Activated naive CD8-positive, alpha-beta T cell treated with anti-CD3 and anti-CD28 coated beads, Interleukin-2, amount 10 ng/mL, durations not matched to agents 7 days and 5 days (primary cell): Measurements from ENCODE around the gene PLEKHA7. TPM values are rescaled to one million over a fixed set of nuclear protein-coding genes. Genes with fewer than 3 reads are reported as not detected.

Source experiments
- ATAC-seq: fragments of 150-1000 bp; cut with Tn5 transposase; one replicate; pipeline ENCODE4 v1.10.0; 2021; ENCODE audit warnings: low read depth, moderate library complexity
- POLR2A ChIA-PET: fragments of 350-600 bp; sonication (Branson Sonifier 250); formaldehyde crosslinking; loops from one replicate; lab custom pipeline; 2021; ENCODE audit warnings: antibody characterized with exemption; lab: Charles Lee
- DNase-seq: peaks from one replicate; pipeline ENCODE4 v3.0.0; 2021
- H3K27ac Mint-ChIP-seq: one replicate; pipeline ENCODE4 v1.8.0; 2022; ENCODE audit warnings: mild to moderate bottlenecking, mixed read lengths
- H3K27me3 Mint-ChIP-seq: one replicate; pipeline ENCODE4 v1.8.0; 2022; ENCODE audit warnings: mild to moderate bottlenecking, moderate library complexity, mixed read lengths
- H3K36me3 Mint-ChIP-seq: one replicate; pipeline ENCODE4 v1.8.0; 2021; ENCODE audit warnings: mild to moderate bottlenecking, mixed read lengths
- H3K4me1 Mint-ChIP-seq: one replicate; pipeline ENCODE4 v1.8.0; 2021; ENCODE audit warnings: mixed read lengths
- H3K4me3 Mint-ChIP-seq: one replicate; pipeline ENCODE4 v1.8.0; 2022; ENCODE audit warnings: mild to moderate bottlenecking, moderate library complexity, mixed read lengths
- H3K9me3 Mint-ChIP-seq: one replicate; pipeline ENCODE4 v1.8.0; 2021; ENCODE audit warnings: mixed read lengths
- total RNA-seq, 2 experiments: library from RNA; stranded (reverse); gene quantifications; one replicate each; pipeline ENCODE4 v1.2.3, GENCODE V29; 2021

Gene PLEKHA7
- total RNA-seq, 2 experiments from 2014 or later, result 1.2 to 2.0 TPM

DNA sequence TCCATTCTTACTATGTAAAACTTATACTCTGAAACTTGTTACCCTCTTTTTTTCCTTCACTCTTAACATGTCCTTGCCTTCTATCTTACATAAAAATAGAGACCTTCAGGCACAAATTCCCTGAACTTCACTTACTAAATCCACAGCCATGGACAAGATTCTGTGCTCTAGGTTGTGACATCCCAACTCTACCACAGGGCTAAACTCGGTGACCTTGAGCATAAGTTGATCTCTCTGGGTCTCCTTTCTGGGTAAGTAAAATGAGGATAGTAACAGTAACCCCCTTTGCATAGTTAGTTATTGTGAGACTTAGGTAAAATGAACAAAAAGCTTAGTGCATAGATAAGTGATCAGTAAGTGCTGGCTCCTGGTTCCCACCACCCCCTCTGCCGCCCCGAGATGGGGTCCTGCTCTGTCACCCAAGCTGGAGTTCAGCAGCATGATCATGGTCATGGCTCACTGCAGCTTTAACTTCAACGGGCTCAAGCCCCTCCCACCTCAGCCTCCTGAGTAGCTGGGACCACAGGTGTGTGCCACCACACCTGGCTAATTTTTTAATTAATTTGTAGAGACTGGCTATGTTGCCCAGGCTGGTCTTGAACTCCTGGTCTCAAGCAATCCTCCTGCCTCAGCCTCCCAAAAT lies 255.7 kb downstream of the PLEKHA7 start:
- no peak for ATAC-seq
- POLR2A ChIA-PET, result no interaction called here
- H3K27ac Mint-ChIP-seq, result no peak overlapping the region
- no peak overlapping the region for H3K4me3 Mint-ChIP-seq
- DNase-seq, result no peak
- no peaks in the 10 kb centered on the region for H3K9me3 Mint-ChIP-seq
- H3K36me3 Mint-ChIP-seq, result peaks cover 28% of the 10 kb centered on the region
- no peaks in the 10 kb centered on the region for H3K27me3 Mint-ChIP-seq
- H3K4me1 Mint-ChIP-seq, result peaks cover 4% of the 10 kb centered on the region

DNA sequence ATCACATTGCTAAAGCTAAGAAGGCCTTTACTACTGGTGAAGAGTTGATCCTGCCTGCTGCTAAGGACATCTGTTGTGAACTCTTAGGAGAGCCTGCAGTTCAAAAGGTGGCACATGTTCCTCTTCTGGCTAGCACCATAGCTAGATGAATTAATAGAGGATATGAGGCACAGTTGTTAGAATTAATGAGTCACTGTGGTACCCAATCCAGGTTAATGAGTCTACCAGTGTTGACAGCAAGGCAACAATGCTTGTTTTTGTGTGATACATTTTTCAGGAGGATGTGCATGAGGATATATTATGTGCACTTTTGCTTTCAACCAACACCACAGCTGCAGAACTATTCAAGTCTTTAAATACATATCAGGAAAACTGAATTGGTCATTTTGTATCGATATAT lies 263.8 kb downstream of the PLEKHA7 start:
- Mint-ChIP-seq H3K27me3 (no peaks in the 10 kb centered on the region), H3K9me3 (no peaks in the 10 kb centered on the region), H3K36me3 (peaks cover 48% of the 10 kb centered on the region), H3K4me3 (no peak overlapping the region), H3K4me1 (peaks cover 8% of the 10 kb centered on the region), H3K27ac (no peak overlapping the region)
- ATAC-seq, result no peak
- DNase-seq, result no peak
- POLR2A ChIA-PET, result interaction anchor here (2.6 kb wide), 1 partner anchor 11 kb away, joined by 15 read pairs; the partner anchor contains the start of gene C11orf58

DNA sequence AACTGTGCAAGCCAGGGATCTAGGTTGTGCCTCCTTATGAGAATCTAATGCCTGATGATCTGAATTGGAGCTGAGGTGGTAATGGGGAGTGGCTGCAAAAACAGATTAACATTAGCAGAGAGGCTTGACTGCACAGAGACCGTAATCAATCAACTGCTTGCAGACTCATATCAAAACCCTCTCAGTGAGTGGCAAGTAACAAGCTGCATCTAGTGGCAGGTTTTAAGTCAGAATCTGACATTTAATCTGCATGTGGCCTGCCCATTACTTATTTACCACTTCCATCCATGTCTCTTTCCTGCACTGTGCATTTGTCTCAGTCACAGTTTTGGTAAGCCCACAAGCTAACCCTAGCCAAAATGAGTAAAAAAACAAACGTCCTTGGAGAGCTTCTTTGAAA lies 264.5 kb downstream of the PLEKHA7 start:
- DNase-seq (no peak), ATAC-seq (no peak)
- Mint-ChIP-seq H3K9me3 (no peaks in the 10 kb centered on the region), H3K27me3 (no peaks in the 10 kb centered on the region), H3K36me3 (peaks cover 49% of the 10 kb centered on the region), H3K4me1 (peaks cover 9% of the 10 kb centered on the region), H3K4me3 (no peak overlapping the region), H3K27ac (no peak overlapping the region)
- POLR2A ChIA-PET, result interaction anchor here (2.6 kb wide), 1 partner anchor 11 kb away, joined by 15 read pairs; the partner anchor contains the start of gene C11orf58

DNA sequence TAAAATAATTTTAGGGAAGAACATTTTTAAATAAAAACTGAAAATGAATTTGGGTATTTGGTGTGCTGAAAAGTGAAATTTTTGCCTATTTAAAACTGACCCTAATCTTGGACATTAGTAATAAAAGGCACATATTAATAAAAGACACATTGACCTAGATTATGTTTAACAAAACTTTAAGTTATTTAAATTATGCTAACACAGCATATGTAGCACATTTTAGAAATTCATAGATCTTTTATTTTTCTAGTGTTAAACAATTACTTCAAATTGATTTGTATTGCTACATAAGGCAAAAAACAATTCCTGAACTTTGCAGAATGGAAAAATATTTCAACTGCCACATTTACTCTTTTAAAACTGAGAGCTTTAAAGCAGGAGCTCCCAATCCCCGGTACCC lies 265.1 kb downstream of the PLEKHA7 start:
- Mint-ChIP-seq H3K27me3 (no peaks in the 10 kb centered on the region), H3K4me3 (no peak overlapping the region), H3K9me3 (no peaks in the 10 kb centered on the region), H3K27ac (no peak overlapping the region), H3K36me3 (peaks cover 53% of the 10 kb centered on the region), H3K4me1 (peaks cover 15% of the 10 kb centered on the region)
- no peak for ATAC-seq
- POLR2A ChIA-PET, result interaction anchor here (2.6 kb wide), 1 partner anchor 10 kb away, joined by 15 read pairs; the partner anchor contains the start of gene C11orf58
- DNase-seq, result no peak

DNA sequence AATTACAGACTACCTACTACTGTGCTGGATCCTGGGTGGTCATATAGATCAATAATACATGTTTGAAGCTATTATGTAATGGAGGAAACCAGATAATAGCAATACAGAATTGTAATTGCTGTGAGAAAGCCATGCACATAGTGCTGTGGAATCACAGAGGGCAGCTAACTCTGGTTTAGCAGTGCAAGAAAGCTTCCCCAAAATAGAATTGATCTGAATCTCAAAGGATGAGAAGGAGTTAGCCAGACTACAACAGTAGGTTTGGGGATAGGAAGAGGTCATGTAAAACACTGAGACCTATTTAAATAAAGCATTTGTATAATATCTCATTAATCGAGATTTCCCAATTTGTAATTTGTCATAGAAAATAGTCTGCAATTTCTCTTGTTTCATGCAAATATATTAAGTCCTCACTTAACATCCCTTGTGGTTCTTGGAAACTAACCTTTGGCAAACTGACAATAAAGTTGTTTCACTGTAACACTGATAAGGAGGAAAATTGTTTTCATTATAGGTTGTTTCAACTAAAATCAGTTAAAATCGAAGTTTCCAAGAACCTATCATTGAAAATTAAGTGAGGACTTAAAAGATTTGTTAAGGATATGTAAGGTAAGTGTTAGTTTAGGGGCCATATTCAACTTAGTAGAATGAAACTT lies 268.1 kb downstream of the PLEKHA7 start:
- no peak for ATAC-seq
- Mint-ChIP-seq H3K36me3 (peaks cover 54% of the 10 kb centered on the region), H3K4me1 (peaks cover 28% of the 10 kb centered on the region), H3K27ac (no peak overlapping the region), H3K27me3 (no peaks in the 10 kb centered on the region), H3K9me3 (no peaks in the 10 kb centered on the region), H3K4me3 (no peak overlapping the region)
- no peak for DNase-seq
- POLR2A ChIA-PET, result no interaction called here

DNA sequence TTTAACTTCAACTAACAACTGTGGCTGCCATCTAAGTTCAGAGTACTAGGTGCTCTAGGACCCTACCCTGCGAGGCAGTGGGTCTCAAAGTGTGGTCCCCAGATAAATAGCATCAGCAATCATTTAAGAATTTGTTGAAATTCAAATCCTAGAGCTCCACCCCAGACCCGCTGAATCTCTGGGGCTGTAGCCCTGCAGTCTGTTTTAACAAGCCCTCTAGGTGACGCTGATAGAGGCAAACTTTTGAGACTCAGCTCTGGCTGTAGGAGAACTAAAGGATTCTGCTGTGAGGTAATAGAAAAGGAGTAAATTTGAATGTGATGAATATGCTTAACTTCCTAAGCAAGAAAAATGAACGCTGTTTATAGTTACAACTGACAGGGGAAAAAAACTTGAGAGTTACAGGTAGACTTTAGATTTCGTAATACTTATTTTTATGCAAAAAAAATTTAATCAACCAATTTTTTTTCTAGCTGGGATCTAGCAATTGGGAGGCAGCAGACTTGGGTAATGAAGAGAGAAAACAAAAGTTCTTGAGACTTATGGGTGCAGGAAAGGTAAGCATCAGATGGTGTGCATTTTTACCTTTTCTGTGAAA lies 270.0 kb downstream of the PLEKHA7 start:
- H3K4me3 Mint-ChIP-seq, result no peak overlapping the region
- no peak for ATAC-seq
- no peaks in the 10 kb centered on the region for H3K9me3 Mint-ChIP-seq
- peaks cover 45% of the 10 kb centered on the region for H3K36me3 Mint-ChIP-seq
- POLR2A ChIA-PET, result no interaction called here
- peaks cover 29% of the 10 kb centered on the region for H3K4me1 Mint-ChIP-seq
- no peak for DNase-seq
- H3K27me3 Mint-ChIP-seq, result no peaks in the 10 kb centered on the region
- no peak overlapping the region for H3K27ac Mint-ChIP-seq

DNA sequence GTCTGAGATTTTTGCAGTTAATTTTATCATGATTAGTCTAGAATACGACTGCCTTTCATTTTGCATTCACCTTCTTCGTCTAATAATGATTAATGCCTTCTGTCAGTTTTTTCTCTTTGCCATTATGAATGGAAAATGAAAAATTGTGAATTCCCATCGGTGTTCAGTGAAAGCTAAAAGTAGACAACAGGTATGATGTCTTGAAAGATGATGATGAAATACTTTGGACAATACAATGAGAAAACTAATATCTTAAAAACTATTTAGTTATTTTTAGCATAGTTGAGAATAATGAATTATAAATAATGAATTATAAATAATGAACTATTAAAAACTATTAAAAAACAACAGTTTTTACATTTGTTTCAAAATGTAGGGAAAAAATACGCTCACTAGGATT lies 270.7 kb downstream of the PLEKHA7 start:
- no peak overlapping the region for H3K4me3 Mint-ChIP-seq
- H3K27me3 Mint-ChIP-seq, result no peaks in the 10 kb centered on the region
- POLR2A ChIA-PET, result no interaction called here
- H3K27ac Mint-ChIP-seq, result no peak overlapping the region
- no peak for DNase-seq
- no peaks in the 10 kb centered on the region for H3K9me3 Mint-ChIP-seq
- H3K4me1 Mint-ChIP-seq, result peaks cover 29% of the 10 kb centered on the region
- no peak for ATAC-seq
- H3K36me3 Mint-ChIP-seq, result peaks cover 43% of the 10 kb centered on the region

DNA sequence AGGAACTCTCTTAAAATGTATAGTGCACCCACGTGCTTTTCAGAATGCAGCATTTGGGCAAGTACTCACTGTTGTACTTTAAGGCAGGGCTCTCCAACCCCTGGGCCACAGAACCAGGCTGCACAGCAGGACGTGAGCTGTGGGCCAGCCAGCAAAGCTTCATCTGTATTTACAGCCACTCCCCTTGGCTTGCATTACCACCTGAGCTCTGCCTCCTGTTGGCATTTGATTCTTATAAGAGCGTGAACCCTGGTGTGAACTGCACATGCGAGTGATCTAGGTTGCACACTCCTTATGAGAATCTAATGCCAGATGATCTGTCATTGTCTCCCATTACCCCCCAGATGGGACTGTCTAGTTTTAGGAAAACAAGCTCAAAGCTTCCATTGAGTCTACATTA lies 272.7 kb downstream of the PLEKHA7 start:
- Mint-ChIP-seq H3K27me3 (no peaks in the 10 kb centered on the region), H3K4me3 (peak overlapping the region; percentile 60), H3K9me3 (no peaks in the 10 kb centered on the region), H3K4me1 (peaks cover 28% of the 10 kb centered on the region), H3K27ac (peak overlapping the region; percentile 6), H3K36me3 (peaks cover 31% of the 10 kb centered on the region)
- DNase-seq (no peak), ATAC-seq (no peak)
- POLR2A ChIA-PET, result no interaction called here

DNA sequence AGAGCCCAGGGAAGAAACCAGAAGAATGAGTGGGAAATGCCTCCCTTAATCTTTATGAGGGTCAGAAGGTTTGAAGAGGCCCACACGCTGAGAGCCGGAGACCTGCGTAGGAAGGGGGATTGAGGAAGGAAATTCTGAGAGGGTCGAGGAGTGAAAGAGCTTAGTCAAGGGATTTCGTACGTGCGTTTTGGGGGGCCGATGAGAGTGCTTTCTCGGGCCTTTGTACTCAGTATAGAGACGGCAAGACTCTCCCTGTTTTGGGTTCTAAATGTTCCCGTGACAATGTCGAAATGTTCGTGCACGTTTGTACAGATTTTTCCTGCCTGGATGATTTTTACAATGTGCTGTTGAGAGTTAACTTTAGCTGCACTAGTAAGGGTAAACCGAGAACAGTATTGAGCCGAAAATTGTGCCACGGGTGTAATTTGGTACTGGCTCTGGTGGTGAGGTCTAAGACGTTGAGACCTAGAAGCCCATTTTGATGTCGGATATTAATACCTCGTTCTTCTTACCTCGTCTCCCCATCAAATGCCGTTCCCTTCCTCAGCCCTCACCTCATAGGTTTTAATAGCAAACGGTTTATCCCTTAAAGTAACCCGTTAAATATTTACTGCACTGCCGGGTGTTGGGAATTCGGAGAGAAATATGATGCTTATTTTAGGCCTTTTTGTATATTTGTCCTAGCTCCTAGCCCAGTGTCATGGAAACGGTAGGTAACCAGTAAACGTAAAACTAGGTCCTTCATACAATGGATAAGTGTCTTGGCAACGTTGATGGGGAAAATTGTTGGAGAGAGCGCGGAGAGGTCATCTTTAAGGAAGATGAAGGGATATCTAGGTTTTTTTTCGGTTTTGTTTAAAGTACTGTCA lies 275.0 kb downstream of the PLEKHA7 start:
- H3K4me1 Mint-ChIP-seq, result peaks cover 17% of the 10 kb centered on the region
- H3K9me3 Mint-ChIP-seq, result no peaks in the 10 kb centered on the region
- POLR2A ChIA-PET, result interaction anchor here (0.5 to 4.0 kb wide), 6 partner anchors 11 to 537 kb away, joined by 3 to 15 read pairs (median 4); partner anchors contain the start of genes NUCB2 and RPS13
- no peak overlapping the region for H3K4me3 Mint-ChIP-seq
- H3K27me3 Mint-ChIP-seq, result no peaks in the 10 kb centered on the region
- no peak for ATAC-seq
- H3K27ac Mint-ChIP-seq, result no peak overlapping the region
- no peak for DNase-seq
- peaks cover 20% of the 10 kb centered on the region for H3K36me3 Mint-ChIP-seq

DNA sequence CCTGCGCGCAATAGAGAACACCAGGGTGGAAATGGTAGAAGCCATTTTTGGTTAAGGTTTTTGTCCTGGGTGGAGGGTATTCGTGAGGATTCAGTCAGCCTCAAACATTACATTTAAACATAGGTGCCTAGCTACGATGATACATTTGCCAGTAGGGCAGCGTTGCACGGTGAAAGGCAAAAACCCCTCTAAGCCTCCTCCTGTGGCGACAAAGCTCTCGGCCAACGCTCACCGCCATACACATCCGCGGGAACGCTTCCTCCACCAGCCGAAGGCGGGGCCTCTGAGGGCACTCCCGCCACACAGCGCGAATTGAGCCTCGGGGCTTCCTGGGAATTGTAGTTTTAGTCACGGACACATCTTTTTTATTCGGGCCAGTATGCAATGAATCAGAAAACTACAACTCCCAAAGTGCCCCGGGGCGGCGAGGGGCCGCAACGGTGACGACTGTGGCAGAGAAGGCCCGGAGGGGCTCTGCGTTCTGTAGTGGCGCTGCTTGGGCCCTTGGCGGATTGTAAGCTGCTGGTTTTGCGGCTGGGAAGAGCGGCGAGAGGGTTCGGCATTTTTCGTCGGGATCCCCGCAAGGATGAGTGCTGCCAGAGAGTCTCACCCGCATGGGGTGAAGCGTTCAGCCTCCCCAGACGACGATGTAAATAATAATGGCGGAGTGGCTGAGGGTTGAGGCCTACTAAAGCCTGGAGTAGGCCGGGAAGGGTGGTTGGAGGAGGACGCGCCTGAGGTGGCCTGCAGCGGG lies 275.8 kb downstream of the PLEKHA7 start, which contains the start of gene C11orf58:
Gene C11orf58, plus strand, starts transcription at position 455 of the 754 bp plus-strand sequence. Its CDS starts 132 bp downstream, at position 587.
- H3K4me3 Mint-ChIP-seq, result peak within 1 kb of the TSS; percentile 78
- H3K36me3 Mint-ChIP-seq, result peaks cover 19% of the 10 kb centered on the region
- no peaks in the 10 kb centered on the region for H3K27me3 Mint-ChIP-seq
- peak within 1 kb of the TSS; percentile 82 for H3K27ac Mint-ChIP-seq
- no peaks in the 10 kb centered on the region for H3K9me3 Mint-ChIP-seq
- H3K4me1 Mint-ChIP-seq, result peaks cover 17% of the 10 kb centered on the region
- DNase-seq (peak; percentile 90), ATAC-seq (peak; percentile 96)
- POLR2A ChIA-PET, result interaction anchor here (1.1 to 4.0 kb wide), 4 partner anchors 12 to 1368 kb away, joined by 3 to 15 read pairs (median 6); partner anchors contain the start of genes NUCB2, RPS13 and SAAL1

DNA sequence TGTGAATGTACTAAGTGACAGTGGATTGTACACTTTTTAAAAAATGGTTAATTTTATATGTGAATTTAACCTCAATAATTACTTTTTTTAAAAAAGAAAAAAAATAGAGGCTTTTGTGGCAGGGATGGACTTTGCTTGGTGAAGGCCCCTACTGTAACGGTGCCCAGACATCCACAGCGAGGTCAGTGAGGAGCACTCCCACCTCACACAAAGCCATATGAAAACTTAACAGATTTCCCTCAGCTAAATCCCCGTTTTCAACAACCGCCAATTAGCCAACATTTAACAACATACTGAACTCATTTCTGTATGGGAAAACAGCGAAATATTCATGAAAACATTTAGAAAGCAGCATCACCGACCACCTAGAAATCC lies 276.4 kb downstream of the PLEKHA7 start:
- no peaks in the 10 kb centered on the region for H3K27me3 Mint-ChIP-seq
- POLR2A ChIA-PET, result interaction anchor here (1.1 to 4.0 kb wide), 4 partner anchors 12 to 1368 kb away, joined by 3 to 15 read pairs (median 6); partner anchors contain the start of genes NUCB2, RPS13 and SAAL1
- H3K27ac Mint-ChIP-seq, result peak overlapping the region; percentile 82
- ATAC-seq (peak; percentile 2), DNase-seq (no peak)
- peaks cover 3% of the 10 kb centered on the region for H3K9me3 Mint-ChIP-seq
- peaks cover 14% of the 10 kb centered on the region for H3K4me1 Mint-ChIP-seq
- H3K36me3 Mint-ChIP-seq, result peaks cover 19% of the 10 kb centered on the region
- H3K4me3 Mint-ChIP-seq, result peak overlapping the region; percentile 78
